ENCODE data around the gene APLP2.

DNA sequence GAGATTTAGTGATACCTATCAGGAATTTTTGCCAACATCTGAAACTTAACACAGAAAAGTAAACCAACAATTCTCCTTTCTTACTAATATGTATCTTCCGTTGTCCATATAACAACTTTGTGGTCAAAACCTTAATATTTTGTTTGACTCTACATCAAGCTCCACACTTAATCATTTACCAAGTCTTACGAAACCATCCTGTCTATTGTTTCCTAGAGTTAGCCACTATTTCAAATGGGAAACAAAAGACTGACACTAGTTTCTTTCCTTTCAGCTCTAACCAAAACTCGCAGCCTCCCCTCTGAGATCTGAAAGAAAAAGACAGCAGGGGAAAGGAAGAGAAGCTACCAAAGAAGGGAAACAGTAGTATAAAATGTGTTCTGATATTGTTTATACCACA, 40.6 kb upstream of the APLP2 start:
- TF ChIP-seq, protein P1, sequence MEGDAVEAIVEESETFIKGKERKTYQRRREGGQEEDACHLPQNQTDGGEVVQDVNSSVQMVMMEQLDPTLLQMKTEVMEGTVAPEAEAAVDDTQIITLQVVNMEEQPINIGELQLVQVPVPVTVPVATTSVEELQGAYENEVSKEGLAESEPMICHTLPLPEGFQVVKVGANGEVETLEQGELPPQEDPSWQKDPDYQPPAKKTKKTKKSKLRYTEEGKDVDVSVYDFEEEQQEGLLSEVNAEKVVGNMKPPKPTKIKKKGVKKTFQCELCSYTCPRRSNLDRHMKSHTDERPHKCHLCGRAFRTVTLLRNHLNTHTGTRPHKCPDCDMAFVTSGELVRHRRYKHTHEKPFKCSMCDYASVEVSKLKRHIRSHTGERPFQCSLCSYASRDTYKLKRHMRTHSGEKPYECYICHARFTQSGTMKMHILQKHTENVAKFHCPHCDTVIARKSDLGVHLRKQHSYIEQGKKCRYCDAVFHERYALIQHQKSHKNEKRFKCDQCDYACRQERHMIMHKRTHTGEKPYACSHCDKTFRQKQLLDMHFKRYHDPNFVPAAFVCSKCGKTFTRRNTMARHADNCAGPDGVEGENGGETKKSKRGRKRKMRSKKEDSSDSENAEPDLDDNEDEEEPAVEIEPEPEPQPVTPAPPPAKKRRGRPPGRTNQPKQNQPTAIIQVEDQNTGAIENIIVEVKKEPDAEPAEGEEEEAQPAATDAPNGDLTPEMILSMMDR (conservative IDR thresholded peaks at IDR 0.05) = no peak
- no peak for TF ChIP-seq ZFX (IDR thresholded peaks at IDR 0.05)

Data from C4-2B (cell line).